Activated CD4-positive, alpha-beta T cell treated with anti-CD3 and anti-CD28 coated beads, Interleukin-2, amount 50 U/mL, for 16 hours (primary cell): Measurements from ENCODE around the gene SDK1.

ENCODE experiments used
- DNase-seq: peaks from one replicate; pipeline ENCODE4 v3.0.0-alpha.2; 2020

The SDK1 gene

DNA sequence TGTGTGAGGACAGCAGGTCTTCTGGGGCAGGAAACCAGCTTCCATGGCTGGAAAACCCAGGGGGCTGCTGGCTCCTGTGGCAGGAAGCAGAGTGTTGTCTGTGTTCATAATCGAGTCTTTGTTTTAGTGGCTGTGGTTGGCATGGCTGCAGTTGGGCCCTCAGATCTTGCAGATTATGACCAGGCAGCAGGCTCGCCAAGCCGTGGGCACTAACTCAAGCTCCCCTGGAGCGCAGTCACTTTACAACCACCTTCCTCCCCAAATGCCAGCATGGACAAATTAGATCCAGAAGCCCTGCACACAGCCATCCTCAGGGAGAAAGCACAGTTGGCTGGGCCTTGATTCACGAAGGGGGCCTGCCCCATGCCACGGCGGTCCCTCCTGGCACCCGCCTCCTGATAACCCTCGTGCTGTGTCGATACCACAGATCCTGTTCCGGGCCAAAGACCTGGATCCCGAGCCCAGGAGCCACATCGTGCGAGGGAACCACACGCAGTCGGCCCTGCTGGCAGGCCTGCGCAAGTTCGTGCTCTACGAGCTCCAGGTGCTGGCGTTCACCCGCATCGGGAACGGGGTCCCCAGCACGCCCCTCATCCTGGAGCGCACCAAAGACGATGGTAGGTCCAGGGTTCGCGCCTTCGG, 828.5 kb downstream of the SDK1 start:
- no peak for DNase-seq

DNA sequence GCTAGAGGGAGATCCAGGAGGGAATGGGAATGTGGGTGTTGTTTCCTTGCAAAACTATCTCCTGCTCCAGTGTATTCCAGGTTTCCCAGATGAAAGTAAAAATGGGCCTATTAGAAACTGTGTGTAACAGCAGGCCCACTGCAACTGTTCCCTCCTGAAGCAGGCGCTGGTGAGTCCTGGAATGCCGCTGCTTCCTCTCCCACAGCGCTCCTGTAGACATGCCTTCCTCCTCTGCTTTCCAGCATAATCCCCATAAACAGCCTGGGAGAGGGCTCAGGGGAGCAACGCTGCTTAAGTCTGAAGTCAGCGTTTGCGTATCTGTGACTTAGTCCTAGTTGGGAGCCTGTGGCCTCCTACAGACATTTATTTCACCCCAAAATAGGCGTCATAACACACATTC, 830.0 kb downstream of the SDK1 start:
- DNase-seq: no peak

DNA sequence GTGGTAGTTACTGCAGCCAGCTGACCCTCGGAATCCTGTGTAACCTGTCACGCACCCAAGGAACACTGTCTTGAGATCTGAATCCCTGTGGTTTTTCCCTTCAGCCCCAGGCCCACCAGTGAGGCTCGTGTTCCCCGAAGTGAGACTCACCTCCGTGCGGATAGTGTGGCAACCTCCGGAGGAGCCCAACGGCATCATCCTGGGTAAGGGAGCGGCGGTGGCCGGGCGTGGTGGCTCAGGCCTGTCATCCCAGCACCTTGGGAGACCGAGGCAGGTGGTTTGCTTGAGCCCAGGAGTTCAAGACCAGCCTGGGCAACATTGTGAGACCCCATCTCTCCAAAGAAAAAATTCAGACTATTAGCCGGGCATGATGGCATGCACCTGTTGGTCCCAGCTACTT, 831.2 kb downstream of the SDK1 start:
- no peak for DNase-seq

DNA sequence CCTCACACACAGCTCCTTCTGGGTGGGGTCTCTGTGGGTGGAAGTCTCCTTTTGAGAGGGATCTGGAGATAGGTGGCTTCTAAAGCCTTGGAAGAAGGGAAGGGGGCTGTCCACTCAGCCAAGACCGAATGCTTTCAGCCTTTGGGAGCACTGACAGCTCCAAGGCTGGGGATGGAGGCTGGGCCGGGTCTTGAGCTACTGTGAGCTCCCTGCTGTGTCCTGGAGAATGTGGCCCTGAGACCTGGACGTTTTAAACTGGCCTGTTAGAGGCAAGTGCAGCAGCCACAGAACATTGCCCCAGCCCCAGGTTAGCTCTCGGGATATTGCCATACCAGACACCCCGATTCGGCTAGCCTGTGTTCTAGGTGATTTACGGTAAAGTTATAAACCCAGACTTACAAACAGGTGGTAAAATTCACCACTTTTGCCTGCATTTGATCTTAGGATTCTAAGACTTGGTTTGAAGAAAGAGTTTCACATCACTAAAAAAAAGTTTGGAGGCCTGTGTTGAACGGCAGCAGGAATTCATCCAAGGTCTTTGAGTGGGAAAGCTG, 832.5 kb downstream of the SDK1 start:
- no peak for DNase-seq

DNA sequence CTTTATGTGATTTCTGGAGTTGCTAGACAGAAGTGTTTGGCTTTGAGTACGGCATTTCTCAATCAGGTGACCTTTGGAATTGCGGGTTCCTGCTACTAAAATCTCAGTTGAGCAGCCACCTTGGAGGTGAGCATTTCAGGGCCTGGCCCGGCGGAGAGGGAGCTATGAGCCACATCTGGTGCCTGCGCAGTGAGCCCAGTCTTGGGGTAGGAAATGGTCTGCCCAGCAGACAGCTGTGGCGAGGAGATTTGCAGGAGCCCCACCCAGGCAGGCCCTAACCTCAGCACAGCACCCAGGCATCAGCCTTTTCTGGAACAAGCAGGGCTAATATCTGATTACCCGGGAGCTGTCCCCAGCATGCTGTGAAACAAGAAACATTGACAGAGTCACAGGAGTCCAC, 833.2 kb downstream of the SDK1 start:
- DNase-seq: no peak

DNA sequence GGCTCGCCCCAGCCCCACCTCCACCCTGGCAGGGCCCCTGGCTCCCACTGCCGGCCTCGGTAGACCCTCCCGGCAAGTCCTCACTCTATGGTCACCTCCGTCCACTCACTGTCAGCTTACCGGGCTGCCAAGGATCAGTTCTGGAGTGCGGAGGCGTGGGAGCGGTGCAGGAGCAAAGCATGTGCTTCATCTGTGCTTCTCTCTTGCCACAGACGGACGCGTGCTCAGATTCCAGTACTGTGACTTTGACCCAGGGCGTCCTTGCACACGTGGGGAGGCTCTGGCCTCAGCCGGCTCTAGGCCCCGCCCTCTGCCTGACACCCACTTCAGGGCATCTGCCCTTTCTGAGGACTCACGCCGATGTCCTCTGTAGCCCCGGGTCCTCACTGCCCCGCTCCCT, 833.6 kb downstream of the SDK1 start:
- no peak for DNase-seq

DNA sequence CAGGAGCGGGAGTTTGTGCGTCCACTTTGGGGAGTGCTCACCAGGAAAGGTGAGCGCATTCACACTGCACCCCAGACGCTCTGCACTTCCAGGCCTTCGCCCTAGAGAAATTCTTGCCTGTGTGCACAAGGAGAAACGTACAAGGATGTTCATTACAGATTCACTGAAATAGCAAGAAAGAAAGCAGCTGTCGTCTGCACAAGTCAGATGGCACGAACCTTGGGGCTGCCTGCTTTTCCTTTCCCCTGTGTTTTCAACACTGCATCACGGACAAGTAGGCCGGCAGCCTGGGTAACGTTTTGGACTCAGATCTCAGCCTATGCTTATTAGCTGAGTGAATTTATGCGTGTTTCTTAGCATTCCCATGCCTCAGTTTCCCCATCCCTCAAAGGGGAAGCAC, 834.2 kb downstream of the SDK1 start:
- DNase-seq: no peak

DNA sequence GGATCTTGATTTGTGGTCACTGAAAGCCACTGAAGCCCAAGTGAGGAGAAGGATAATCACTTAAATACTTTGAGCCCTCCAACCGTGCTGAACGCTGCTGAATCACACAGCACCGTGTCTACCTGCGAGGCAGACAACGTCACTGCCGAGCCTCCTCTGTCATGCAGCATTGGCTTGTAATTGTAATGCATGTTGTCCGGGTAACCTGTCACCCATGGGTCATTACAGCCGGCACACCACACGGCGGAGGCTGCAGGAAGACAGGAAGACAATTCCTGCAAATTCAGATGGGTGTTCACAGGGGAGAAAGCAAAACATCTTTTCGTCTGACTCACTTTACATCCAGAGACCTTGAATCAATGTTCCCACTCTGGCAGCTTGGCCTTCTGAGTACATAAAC, 835.0 kb downstream of the SDK1 start:
- no peak for DNase-seq

DNA sequence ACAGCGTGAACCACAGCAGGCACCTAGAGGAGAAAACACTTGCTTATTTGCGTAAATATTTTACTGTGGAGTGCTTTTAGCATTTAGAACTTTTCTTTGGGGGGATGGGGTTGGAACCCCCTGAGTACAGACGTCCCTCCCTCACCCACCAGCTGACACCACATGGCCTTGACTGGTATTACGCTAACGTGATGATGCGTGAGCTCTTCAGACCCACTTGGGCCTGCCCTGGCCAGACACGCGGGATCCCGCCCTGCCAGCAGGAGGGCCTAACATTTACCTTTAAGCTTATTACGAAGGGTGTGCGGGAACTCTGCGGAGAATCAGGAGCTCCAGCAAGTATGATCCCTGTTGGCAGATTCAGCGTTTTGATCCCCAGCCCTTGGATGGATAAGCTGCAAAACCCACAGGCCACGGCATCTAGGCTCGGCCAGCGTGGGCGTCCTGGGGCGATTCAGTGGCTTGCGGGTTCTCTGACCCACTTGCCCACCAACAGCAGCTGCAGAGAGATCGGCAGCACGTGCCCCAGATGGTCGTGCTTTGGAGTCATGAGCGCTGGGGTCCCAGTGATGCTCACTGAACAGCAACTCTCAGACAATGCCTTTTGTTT, 835.6 kb downstream of the SDK1 start:
- no peak for DNase-seq

DNA sequence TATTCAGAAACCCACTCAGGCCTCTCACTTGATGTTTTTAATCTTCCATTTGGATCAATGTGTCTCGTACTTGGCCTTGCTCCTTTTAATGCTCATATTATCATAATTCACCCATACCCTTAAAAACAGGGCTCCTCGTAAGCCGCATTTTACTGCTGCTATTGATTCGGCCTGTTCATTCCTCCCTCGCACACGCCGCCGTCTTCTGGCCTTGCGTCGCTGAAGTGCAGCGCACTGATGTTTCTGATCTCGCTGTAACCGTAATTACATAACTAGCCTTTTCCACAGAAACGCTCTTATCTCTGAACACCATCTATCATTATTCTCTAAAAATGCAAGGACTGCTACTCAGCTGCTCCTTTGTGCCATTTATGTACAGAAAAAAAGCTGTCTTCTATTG, 836.5 kb downstream of the SDK1 start:
- no peak for DNase-seq

DNA sequence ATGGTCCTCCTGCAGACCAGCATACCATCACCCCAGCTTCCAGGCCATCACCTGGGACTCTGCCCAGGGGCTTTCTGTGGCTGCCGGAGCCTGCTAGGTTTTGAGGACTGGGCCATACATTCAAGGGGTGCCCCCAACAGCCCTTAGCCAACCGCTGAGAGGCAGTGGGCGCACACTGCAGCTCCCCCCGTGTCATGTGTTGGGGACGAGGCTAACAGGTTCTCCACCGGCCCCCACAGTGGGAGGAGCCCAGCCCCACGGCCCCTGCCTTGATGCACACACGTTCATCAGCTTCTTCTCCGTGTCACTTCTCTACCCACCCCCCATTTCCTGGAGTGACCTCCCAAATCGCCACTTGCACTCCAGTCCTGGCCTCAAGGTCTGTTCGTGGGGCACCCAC, 837.8 kb downstream of the SDK1 start:
- DNase-seq: no peak

DNA sequence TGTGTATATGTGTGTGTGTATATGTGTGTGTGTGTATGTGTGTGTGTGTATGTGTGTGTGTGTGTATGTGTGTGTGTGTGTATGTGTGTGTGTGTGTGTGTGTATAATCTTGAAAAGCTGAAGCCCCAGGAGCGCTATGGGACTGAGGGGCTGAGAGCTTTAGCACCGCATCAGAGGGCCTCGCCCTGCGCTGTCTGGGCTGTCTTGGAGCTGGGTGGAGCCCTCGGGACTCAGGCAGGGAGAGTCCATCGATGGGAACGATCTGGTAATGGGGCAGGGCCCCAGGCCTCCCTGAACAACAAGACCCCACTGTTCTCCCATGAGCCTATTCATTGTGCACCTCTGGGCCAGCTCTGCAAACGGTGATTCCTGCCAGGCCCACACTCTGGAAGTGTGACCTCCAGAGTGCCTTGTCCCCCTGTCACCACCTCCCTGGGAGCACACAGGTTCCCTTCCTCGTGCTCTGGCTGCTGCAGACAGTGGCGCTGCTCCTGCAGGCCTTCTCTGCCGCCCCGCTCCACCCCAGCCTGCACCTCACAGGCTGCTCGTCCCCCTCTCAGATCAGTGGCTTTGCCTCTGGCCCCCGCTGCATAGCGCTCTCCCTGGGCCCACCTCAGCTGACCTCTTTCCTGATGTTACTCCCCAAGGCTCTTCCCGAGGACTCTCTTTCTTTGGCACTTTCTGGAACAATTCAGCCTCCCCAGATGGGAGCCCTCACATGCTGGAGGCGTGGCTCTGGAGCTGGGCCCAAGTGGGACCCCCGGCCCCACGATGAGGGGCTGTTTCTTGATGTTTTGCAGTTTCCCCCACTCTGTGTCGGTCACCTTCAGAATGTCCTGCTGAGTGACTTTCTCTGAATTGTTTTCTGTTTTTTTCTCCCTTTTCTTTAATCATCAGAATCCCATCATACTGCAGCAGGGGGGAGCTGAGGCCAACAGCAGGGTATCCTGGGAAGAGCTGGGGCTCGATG, 838.9 kb downstream of the SDK1 start:
- no peak for DNase-seq

DNA sequence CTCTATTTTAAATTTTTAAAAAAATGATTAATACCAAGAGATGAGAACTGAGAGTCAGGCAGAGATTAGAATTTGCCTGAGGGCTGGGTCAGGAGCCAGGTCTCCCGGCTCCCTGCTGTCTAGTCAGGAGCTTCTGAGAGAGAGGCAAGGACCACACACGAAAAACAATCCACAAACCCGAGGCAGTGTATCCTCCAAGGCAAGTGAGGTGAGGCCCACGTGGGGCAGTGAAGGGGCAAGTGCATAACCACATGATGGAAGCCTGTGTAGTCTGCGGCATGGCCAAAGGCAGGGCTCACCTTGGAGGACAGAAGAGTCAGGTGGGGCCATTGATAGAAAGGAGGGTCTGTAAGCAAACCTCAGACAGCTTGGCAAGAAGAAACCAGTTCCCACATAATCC, 839.9 kb downstream of the SDK1 start:
- DNase-seq: no peak

DNA sequence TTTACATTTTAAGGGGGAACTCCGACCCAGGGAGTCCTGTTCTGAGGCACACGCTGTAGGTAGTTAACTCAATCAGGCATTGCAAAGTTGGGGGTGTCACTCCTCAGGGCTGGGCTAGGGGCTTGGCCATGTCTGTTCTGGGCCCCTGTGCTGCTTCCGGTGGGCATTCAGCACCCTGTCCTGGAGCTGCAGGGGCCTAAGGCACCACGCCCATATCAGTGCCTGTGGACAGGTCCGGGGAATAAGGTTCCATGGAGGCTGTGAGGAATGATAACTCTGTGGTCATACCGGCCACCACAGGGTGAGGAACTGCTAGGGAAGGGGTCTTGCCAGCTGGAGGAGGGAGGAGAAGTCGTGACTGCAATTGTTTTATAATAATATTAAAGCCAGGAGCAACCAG, 842.0 kb downstream of the SDK1 start:
- DNase-seq: no peak

DNA sequence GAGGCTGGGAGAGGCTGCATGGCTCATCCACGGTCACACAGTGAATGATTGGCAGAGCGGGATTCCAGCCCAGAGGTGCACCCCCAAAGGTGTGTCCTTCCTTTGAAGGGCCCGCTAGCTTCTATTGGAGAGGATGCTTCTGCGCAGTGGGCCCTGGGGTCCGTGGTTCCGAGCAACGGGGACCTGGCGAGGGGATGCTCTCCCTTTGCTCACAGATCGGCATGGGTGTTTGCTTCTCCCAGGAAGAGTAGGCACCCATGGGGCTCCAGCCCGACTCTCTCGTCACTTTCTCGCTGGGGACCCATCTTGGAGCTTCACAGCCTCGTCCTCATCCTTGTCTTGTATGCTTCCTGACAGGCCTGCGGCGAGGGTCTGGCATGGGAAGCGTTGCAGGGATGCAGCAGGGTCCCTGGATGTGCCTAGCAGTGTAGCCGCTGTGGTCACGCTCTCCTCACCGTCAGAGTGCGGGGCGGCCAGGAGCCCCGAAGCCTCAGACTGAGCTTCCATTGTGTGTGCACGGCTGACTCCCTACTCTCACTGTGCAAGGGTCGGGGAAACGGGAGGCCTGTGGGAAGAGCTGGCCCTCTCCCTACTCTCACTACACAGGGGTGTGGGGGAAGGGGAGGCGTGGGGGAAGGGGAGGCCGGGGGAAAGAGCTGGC, 842.6 kb downstream of the SDK1 start:
- no peak for DNase-seq

DNA sequence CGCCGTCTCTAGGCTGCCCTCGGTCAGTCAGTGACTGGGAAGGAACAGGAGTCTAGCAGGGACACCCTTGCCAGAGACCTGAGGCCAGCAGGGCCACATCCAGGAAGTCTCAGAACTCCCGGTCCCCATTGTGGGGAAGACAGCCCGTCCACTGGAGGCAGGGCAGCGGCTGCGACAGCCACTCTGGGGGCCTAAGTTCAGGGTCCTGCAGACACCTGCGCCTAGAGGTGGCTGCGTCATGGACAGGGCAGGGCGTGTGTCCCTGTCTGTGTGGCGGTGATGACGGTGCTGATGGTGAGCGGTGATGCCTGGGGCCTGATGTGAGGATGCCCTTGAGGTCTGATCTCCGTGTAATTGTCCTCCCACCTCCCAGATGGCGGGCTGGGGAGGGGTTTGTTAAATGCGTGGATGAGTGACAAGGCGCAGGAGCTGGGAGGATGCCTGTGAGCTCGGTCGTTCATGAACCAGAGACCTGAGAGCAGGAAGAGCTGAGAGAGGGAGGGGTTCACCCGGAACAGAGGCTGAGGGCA, 843.2 kb downstream of the SDK1 start:
- no peak for DNase-seq

DNA sequence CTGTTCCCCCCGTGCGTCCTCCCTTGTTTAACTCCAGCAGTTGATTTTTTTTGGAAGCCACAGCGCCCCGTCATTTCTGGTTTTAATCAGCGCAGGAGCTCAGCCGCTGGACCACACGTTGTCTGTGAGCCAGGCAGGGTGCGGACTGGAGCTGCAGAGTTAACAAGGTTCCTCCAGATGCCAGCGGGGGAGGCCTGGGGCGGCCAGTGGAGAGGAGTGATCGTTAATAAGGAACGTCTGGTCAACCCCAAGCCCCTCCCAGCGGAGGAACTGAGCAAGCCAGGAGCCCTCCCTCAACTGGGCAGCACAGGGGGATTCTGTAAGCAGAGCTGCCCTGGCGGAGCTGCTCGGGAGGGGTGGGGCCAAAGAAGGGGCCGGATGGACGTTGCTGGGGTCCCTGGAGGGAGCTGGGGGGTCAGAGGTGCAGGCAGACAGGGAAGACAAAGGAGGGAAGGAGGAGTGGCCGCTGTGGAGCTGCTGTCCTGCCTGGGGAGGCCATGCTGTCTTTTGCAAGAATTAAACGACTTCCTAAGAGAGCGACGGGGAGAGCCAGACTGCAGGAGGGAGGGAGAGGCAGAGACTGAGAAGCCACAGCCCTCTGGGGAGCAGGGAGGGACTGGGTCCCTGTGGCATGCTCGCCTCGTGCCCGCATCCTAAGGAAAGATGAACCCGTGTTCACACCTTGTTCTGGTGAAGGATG, 843.9 kb downstream of the SDK1 start:
- DNase-seq: no peak

DNA sequence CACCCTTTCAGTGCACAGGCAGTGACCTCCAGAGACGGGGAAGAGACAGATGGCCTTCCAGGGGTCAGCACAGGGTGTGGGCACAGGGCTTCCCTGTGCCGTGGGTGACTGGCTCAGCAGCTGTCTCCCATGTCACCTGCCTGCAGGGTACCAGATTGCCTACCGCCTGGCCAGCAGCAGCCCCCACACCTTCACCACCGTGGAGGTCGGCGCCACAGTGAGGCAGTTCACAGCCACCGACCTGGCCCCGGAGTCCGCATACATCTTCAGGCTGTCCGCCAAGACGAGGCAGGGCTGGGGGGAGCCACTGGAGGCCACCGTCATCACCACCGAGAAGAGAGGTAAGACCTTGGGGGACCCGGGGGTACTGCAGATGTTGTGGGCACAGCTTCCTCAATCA, 844.5 kb downstream of the SDK1 start:
- DNase-seq: no peak

DNA sequence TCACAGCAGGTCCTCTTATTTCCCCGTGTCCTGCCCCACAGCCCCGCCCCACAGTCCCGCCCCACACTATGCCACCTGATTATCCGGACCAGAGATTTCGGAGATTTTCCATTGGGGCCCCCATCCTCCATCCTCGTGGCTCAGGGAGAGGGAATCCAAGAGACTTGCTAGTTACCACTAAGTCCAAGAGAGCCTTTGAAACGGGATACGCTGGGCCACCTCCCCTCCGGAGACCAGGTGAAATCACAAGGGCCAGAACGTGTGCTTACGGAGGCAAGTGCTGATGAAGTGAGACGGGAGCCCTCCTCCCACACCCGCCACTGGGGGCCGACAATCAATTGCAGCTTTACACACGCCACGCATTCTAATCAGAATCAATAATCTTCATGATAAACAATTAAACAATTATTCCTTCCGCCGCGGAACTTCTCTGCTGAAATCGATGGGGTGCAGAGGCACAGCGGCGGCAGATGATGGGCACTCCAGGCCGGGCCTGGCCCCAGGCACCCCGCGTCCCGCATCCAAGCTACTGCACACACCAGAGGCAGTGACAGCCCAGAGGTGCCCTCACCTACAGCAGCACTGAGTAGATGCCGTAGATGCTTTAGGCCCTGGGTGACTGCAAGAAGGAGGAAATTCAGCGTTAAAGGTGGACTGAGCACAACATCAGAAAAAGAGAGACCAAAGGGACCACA, 847.0 kb downstream of the SDK1 start:
- DNase-seq: no peak

DNA sequence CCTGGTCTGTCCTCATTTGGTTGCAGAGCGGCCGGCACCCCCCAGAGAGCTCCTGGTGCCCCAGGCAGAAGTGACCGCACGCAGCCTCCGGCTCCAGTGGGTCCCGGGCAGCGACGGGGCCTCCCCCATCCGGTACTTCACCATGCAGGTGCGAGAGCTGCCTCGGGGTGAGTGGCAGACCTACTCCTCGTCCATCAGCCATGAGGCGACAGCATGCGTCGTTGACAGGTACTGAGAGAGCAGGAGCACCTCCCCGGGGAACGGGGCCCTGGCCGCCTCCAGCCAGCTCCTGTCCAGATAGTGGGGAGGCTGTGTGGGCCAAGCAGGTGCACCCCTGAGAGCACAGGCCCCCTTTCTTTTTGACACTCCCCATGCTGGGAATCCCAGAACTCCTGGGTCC, 848.2 kb downstream of the SDK1 start:
- no peak for DNase-seq

DNA sequence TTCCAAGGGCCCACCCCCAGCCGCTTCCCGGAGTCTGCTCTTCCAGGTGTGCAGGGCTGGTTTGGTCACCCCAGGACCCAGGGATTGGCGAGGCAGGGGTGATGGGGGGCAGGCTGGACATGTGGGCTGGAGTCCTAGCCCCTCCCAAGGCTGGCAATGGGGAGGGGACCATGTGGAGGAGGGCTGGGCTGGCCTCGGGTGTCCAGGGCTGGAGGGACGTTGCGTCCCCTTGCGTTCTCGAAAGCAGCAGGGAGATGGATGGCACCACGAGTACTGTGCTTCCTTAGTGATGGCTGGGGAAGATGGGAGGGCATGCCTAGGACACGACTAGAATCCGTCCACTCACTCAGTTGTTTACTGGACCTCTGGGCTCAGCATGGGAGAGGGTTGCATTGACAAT, 848.6 kb downstream of the SDK1 start:
- no peak for DNase-seq

DNA sequence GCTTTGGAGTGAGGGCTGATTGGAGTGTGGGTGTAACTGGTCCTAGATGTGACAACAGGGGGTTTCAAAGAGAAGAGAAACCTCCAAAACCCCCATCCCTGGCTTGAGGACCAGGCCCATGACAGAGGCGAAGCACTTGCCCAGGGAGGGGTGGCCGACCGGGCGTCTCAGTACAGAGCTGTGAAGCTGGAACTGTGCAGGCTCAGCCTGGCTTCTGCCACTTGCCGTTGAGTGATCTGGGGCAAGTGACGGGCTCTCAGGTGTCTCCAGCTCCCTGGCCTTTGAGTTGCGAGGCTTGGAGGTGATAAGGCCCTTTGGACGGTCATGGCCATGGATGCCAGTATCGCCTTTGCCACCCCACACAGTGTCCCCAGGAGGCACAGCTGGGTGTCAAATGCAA, 849.7 kb downstream of the SDK1 start:
- no peak for DNase-seq
